Measurements from ENCODE around the gene SBNO2.

DNA sequence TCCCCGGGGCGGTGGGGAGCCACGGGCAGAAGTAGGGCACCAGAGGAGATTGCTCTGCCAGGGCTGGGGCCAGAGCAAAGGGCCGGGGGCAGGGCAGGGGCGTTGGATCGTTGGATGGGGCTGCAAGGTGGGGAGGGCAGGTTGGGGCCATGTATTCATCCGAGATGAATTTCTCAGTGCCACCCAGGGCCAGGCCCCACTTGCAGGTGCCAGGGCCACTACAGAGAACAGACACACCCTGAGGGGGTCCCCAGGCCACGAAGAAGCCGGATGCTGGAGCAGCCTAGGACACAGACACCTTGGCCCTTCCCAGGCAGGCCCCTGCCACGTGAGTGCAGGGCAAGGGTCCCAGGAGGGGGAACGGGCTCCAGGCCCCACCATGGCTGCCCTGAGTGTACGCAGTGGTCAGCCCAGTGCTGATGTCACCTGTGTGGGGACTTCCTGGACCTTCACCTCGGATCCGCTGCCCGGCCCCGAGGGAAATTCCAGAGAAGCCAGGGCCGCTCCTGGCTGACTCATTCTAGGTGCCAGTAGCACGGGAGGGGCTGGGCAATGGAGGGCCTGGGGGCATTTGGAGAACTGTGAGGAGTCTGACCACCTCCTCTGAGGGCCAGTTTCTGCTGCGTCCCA is 9.6 kb upstream of the SBNO2 start:
- TF ChIP-seq, protein P1, sequence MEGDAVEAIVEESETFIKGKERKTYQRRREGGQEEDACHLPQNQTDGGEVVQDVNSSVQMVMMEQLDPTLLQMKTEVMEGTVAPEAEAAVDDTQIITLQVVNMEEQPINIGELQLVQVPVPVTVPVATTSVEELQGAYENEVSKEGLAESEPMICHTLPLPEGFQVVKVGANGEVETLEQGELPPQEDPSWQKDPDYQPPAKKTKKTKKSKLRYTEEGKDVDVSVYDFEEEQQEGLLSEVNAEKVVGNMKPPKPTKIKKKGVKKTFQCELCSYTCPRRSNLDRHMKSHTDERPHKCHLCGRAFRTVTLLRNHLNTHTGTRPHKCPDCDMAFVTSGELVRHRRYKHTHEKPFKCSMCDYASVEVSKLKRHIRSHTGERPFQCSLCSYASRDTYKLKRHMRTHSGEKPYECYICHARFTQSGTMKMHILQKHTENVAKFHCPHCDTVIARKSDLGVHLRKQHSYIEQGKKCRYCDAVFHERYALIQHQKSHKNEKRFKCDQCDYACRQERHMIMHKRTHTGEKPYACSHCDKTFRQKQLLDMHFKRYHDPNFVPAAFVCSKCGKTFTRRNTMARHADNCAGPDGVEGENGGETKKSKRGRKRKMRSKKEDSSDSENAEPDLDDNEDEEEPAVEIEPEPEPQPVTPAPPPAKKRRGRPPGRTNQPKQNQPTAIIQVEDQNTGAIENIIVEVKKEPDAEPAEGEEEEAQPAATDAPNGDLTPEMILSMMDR (IDR thresholded peaks at IDR 0.05), result no peak
- no peak for TF ChIP-seq POLR2A (IDR thresholded peaks at IDR 0.05)
